ENCODE measurements around the gene KIAA0825.

GRCh38 chr5:94376672-94377345 is 241.6 kb downstream of the KIAA0825 start:
- TF ChIP-seq EZH2 (IDR thresholded peaks at IDR 0.05; ENCODE audit: low read depth) (no peak), CTCF (conservative IDR thresholded peaks at IDR 0.05) (no peak)
